Measurements from ENCODE around the gene PPP2CA. TPM values are rescaled to one million over a fixed set of nuclear protein-coding genes. Genes with fewer than 3 reads are reported as not detected.

PPP2CA gene
- total and polyA plus RNA-seq, 7 experiments from 2014 or later = 89.5 to 168 (median 145) TPM

DNA sequence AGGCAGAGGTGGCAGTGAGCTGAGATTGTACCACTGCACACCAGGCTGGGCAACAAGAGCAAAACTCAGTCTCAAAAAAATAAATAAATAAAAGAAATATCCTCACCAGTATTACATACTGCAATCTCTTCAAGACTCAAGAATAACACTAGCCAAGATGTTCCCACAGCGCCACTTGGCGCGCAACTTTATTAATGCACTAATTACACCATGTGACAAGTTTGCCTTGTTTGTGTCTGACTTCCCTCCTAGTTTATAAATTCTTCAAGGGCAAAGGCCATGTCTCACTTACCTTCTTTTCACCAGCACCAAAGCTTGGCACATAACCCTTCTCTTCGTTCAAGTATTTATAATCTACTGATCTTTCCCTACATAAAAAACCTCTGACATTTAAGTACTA is 53.9 kb downstream of the PPP2CA start:
- Histone ChIP-seq H3K4me1 (ENCODE audit: control insufficient read depth in 2 of 2, insufficient read depth in 2 of 2, low read length in 2 of 2) (peaks cover 18 to 25% of the 10 kb centered on the region in 2 donors), H3K36me3 (ENCODE audit: control insufficient read depth in 2 of 3, insufficient read depth in 3 of 3, low read length in 3 of 3) (peaks cover 7 to 56% (median 27%) of the 10 kb centered on the region in 3 experiments), H3K27me3 (ENCODE audit: control insufficient read depth in 2 of 2, insufficient read depth in 2 of 2, low read length in 2 of 2) (no peaks in the 10 kb centered on the region), H3K27ac (ENCODE audit: low read depth, low read length) (no peak overlapping the region), H3K4me3 (ENCODE audit: low read length) (no peak overlapping the region), H3K9me3 (ENCODE audit: control insufficient read depth in 2 of 3, low read length in 3 of 3) (no peaks in the 10 kb centered on the region)
- peaks cover 0 to 13% (median 0%) of the 10 kb centered on the region in 11 donors for H3K9me3 Mint-ChIP-seq
- H3K4me1 Mint-ChIP-seq = peaks cover 41 to 70% (median 62%) of the 10 kb centered on the region in 7 donors
- DNase-seq (no peak), ATAC-seq (no peak)
- H3K4me3 Mint-ChIP-seq = peak overlapping the region in 6 of 10 donors; percentile 10 to 64 (median 31)
- H3K27ac Mint-ChIP-seq = peak overlapping the region in 6 of 9 donors; percentile 6 to 78 (median 55)
- peaks cover 9 to 41% (median 36%) of the 10 kb centered on the region in 5 donors for H3K36me3 Mint-ChIP-seq
- intact Hi-C loops (cut with micrococcal nuclease) = no loop called here
- no peaks in the 10 kb centered on the region for H3K27me3 Mint-ChIP-seq
- POLR2A ChIA-PET = interaction anchor here (1.0 to 12.1 kb wide), 4 partner anchors 12 to 58 kb away, joined by 3 to 164 read pairs (median 36); no protein-coding TSS in a partner anchor
- CTCF ChIA-PET = no interaction called here

DNA sequence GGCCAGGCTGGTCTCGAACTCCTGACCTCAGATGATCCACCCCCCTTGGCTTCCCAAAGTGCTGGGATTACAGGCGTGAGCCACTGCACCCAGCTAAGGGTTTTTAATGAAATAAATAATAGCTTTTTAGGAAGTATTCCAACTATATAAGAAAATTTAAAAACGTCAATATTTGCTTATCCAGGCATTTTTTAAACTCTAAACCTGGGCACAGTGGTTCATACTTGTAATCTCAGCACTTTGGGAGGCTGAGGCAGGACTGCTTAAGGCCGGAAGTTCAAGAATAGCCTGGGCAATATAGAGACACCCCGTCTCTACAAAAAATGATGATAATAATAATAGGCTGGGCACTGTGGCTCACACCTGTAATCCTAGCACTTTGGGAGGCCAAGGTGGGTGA is 63.3 kb downstream of the PPP2CA start:
- CTCF ChIA-PET = interaction anchor here (0.6 to 2.8 kb wide), 2 partner anchors 123 to 645 kb away, joined by 3 to 14 read pairs; no protein-coding TSS in a partner anchor
- Histone ChIP-seq H3K27ac (ENCODE audit: low read depth, low read length) (no peak overlapping the region), H3K4me1 (ENCODE audit: control insufficient read depth in 2 of 2, insufficient read depth in 2 of 2, low read length in 2 of 2) (peaks cover 0 to 3% of the 10 kb centered on the region in 2 donors), H3K27me3 (ENCODE audit: control insufficient read depth in 2 of 2, insufficient read depth in 2 of 2, low read length in 2 of 2) (no peaks in the 10 kb centered on the region), H3K9me3 (ENCODE audit: control insufficient read depth in 2 of 3, low read length in 3 of 3) (no peaks in the 10 kb centered on the region), H3K36me3 (ENCODE audit: control insufficient read depth in 2 of 3, insufficient read depth in 3 of 3, low read length in 3 of 3) (peaks cover 28 to 78% (median 36%) of the 10 kb centered on the region in 3 experiments), H3K4me3 (ENCODE audit: low read length) (no peak overlapping the region)
- H3K4me3 Mint-ChIP-seq = no peak overlapping the region
- H3K27me3 Mint-ChIP-seq = no peaks in the 10 kb centered on the region
- H3K27ac Mint-ChIP-seq = no peak overlapping the region
- peaks cover 13 to 72% (median 53%) of the 10 kb centered on the region in 7 donors for H3K4me1 Mint-ChIP-seq
- POLR2A ChIA-PET = interaction anchor here (1.3 to 5.8 kb wide), 4 partner anchors 11 to 45 kb away, joined by 4 to 68 read pairs (median 26); partner anchors contain the start of gene SKP1
- intact Hi-C loops (cut with micrococcal nuclease) = loop anchor here in 1 of 2 donors (2.0 kb wide), 1 partner anchor 14 kb away; the partner anchor contains the start of gene SKP1
- H3K36me3 Mint-ChIP-seq = peaks cover 16 to 60% (median 51%) of the 10 kb centered on the region in 5 donors
- H3K9me3 Mint-ChIP-seq = peaks cover 0 to 6% (median 0%) of the 10 kb centered on the region in 11 donors
- ATAC-seq (no peak), DNase-seq (peak in 1 of 9 donors; percentile 5)

DNA sequence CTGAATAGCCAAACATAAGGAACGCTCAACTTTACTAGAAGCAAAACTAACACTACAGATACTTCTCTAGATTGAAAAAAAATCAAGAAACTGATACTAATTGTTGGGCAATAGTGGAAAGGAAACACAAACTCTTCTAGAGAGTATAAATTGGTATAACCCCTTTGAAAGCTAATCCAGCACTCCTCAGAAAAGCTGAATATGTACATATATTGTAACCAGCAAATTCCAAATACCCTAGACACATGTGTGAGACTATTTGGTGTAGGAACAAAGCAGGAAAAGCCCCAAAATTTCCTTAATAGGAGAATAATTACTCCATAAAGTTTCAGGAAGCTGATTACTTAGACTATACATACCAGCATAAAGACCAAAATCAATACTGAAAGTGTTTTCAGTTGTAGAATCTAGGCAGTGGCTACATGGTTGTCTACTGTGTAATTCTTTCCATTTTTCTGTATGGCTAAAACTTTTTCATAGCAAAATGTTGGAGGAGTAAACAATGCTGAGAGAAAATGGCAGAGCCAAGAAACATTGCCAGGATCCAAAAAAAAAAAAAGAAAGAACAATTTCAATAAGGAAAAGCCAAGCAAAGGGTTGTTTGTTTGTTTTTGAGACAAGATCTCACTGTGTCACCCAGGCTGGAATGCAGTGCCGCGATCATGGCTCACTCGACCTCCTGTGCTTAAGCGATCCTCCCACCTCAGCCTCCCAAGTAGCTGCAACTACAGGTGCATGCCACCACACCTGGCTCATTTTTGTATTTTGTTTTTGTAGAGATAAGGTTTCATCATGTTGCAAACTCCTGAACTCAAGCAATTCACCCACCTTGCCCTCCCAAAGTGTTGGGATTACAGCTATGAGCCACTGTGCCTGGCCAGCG is 64.1 kb downstream of the PPP2CA start:
- DNase-seq = no peak
- peaks cover 30 to 76% (median 39%) of the 10 kb centered on the region in 3 experiments for H3K36me3 ChIP-seq (ENCODE audit: control insufficient read depth in 2 of 3, insufficient read depth in 3 of 3, low read length in 3 of 3)
- H3K36me3 Mint-ChIP-seq = peaks cover 16 to 62% (median 53%) of the 10 kb centered on the region in 5 donors
- H3K4me1 Mint-ChIP-seq = peaks cover 13 to 70% (median 49%) of the 10 kb centered on the region in 7 donors
- H3K4me3 Mint-ChIP-seq = no peak overlapping the region
- POLR2A ChIA-PET = interaction anchor here (0.6 to 5.8 kb wide), 5 partner anchors 10 to 363 kb away, joined by 3 to 68 read pairs (median 5); partner anchors contain the start of gene SKP1
- peaks cover 0 to 6% (median 0%) of the 10 kb centered on the region in 11 donors for H3K9me3 Mint-ChIP-seq
- peak overlapping the region in 6 of 9 donors; percentile 20 to 78 (median 38) for H3K27ac Mint-ChIP-seq
- no peak for ATAC-seq
- CTCF ChIA-PET = interaction anchor here (0.6 to 2.8 kb wide), 5 partner anchors 14 to 646 kb away, joined by 3 to 14 read pairs (median 4); no protein-coding TSS in a partner anchor
- H3K27ac ChIP-seq (ENCODE audit: low read depth, low read length) = no peak overlapping the region
- no peak overlapping the region for H3K4me3 ChIP-seq (ENCODE audit: low read length)
- H3K9me3 ChIP-seq (ENCODE audit: control insufficient read depth in 2 of 3, low read length in 3 of 3) = no peaks in the 10 kb centered on the region
- peaks cover 0 to 5% of the 10 kb centered on the region in 2 donors for H3K4me1 ChIP-seq (ENCODE audit: control insufficient read depth in 2 of 2, insufficient read depth in 2 of 2, low read length in 2 of 2)
- no peaks in the 10 kb centered on the region for H3K27me3 ChIP-seq (ENCODE audit: control insufficient read depth in 2 of 2, insufficient read depth in 2 of 2, low read length in 2 of 2)
- intact Hi-C loops (cut with micrococcal nuclease) = loop anchor here (2.0 kb wide), 1 partner anchor 15 kb away; the partner anchor contains the start of gene SKP1 (in 2 of the 2)
- no peaks in the 10 kb centered on the region for H3K27me3 Mint-ChIP-seq

- H3K9me3 Mint-ChIP-seq = peaks cover 0 to 8% (median 0%) of the 10 kb centered on the region in 11 donors
- Histone ChIP-seq H3K36me3 (ENCODE audit: control insufficient read depth in 2 of 3, insufficient read depth in 3 of 3, low read length in 3 of 3) (peaks cover 11 to 53% (median 19%) of the 10 kb centered on the region in 3 experiments), H3K27ac (ENCODE audit: low read depth, low read length) (no peak overlapping the region), H3K9me3 (ENCODE audit: control insufficient read depth in 2 of 3, low read length in 3 of 3) (no peaks in the 10 kb centered on the region), H3K27me3 (ENCODE audit: control insufficient read depth in 2 of 2, insufficient read depth in 2 of 2, low read length in 2 of 2) (no peaks in the 10 kb centered on the region), H3K4me1 (ENCODE audit: control insufficient read depth in 2 of 2, insufficient read depth in 2 of 2, low read length in 2 of 2) (peaks cover 5 to 56% of the 10 kb centered on the region in 2 donors), H3K4me3 (ENCODE audit: low read length) (no peak overlapping the region)
- DNase-seq (peak in 1 of 9 donors; percentile 6), ATAC-seq (no peak)
- CTCF ChIA-PET = interaction anchor here (0.6 to 3.0 kb wide), 6 partner anchors 11 to 127 kb away, joined by 3 to 21 read pairs (median 4); no protein-coding TSS in a partner anchor
- no peaks in the 10 kb centered on the region for H3K27me3 Mint-ChIP-seq
- POLR2A ChIA-PET = interaction anchor here (0.6 to 48.2 kb wide), 8 partner anchors 9 to 433 kb away, joined by 3 to 1333 read pairs (median 12); partner anchors contain the start of genes PPP2CA and SKP1
- H3K4me3 Mint-ChIP-seq = peak overlapping the region in 5 of 10 donors; percentile 29 to 81 (median 51)
- intact Hi-C loops (cut with micrococcal nuclease) = no loop called here
- H3K4me1 Mint-ChIP-seq = peaks cover 43 to 95% (median 90%) of the 10 kb centered on the region in 7 donors
- H3K27ac Mint-ChIP-seq = peak overlapping the region in 8 of 9 donors; percentile 55 to 91 (median 86)
- H3K36me3 Mint-ChIP-seq = peaks cover 16 to 56% (median 43%) of the 10 kb centered on the region in 5 donors
Observed at GRCh38 chr5:134153657-134154056, 72.2 kb downstream of the PPP2CA start.

DNA sequence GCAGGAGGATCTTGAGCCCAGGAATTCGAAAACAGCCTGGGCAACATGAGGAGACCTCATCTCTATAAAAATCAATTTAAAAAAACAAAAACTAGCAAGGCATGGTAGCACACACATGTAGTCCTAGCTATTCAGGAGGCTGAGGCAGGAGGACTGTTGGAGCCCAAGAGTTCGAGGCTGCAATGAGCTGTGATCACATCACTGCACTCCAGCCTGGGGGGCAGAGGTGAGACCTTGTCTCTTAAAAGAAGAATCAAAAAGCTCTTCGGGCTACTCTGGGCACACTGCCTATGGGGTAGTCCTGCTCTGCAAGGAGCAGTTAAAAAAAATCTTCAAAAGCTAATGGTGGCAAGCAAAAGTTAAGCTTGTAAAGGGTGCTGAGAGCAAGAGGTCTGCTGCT is 72.6 kb downstream of the PPP2CA start:
- intact Hi-C loops (cut with micrococcal nuclease) = no loop called here
- CTCF ChIA-PET = interaction anchor here (0.6 to 3.0 kb wide), 7 partner anchors 11 to 127 kb away, joined by 3 to 21 read pairs (median 3); no protein-coding TSS in a partner anchor
- Histone ChIP-seq H3K4me1 (ENCODE audit: control insufficient read depth in 2 of 2, insufficient read depth in 2 of 2, low read length in 2 of 2) (peaks cover 5 to 56% of the 10 kb centered on the region in 2 donors), H3K27me3 (ENCODE audit: control insufficient read depth in 2 of 2, insufficient read depth in 2 of 2, low read length in 2 of 2) (no peaks in the 10 kb centered on the region), H3K9me3 (ENCODE audit: control insufficient read depth in 2 of 3, low read length in 3 of 3) (no peaks in the 10 kb centered on the region), H3K27ac (ENCODE audit: low read depth, low read length) (no peak overlapping the region), H3K36me3 (ENCODE audit: control insufficient read depth in 2 of 3, insufficient read depth in 3 of 3, low read length in 3 of 3) (peaks cover 11 to 49% (median 15%) of the 10 kb centered on the region in 3 experiments), H3K4me3 (ENCODE audit: low read length) (no peak overlapping the region)
- no peaks in the 10 kb centered on the region for H3K27me3 Mint-ChIP-seq
- peak overlapping the region in 4 of 10 donors; percentile 51 to 81 (median 65) for H3K4me3 Mint-ChIP-seq
- peaks cover 15 to 53% (median 43%) of the 10 kb centered on the region in 5 donors for H3K36me3 Mint-ChIP-seq
- DNase-seq (no peak), ATAC-seq (no peak)
- H3K9me3 Mint-ChIP-seq = peaks cover 0 to 8% (median 0%) of the 10 kb centered on the region in 11 donors
- POLR2A ChIA-PET = interaction anchor here (0.6 to 48.2 kb wide), 7 partner anchors 10 to 434 kb away, joined by 3 to 1333 read pairs (median 19); partner anchors contain the start of genes PPP2CA and SKP1
- H3K27ac Mint-ChIP-seq = peak overlapping the region in 8 of 9 donors; percentile 55 to 91 (median 86)
- H3K4me1 Mint-ChIP-seq = peaks cover 45 to 94% (median 86%) of the 10 kb centered on the region in 7 donors
